HCT116 (cell line): Measurements from ENCODE around the gene NFE2L2.

Source experiments
- CEBPB ChIP-seq: IDR thresholded peaks from 2 replicates; pipeline ENCODE4 v1.6.1; 2012; ENCODE audit warnings: low read depth
- CTCF ChIP-seq, 3 experiments: fragments of 200-600 bp in 1 of 3; sonication (generic) in 1 of 3; IDR thresholded peaks in 2 of 3; conservative IDR thresholded peaks in 1 of 3; 2 replicates each; pipeline ENCODE4 v1.5.1; 2012 to 2017; ENCODE audit warnings: low read depth in 2 of 3, low read length in 2 of 3, antibody characterized with exemption in 1 of 3, borderline replicate concordance in 1 of 3, control low read depth in 1 of 3, mild to moderate bottlenecking in 1 of 3, mixed read lengths in 1 of 3, mixed run types in 1 of 3, moderate library complexity in 1 of 3; ENCODE audit not compliant: insufficient read depth in 1 of 3
- EZH2 ChIP-seq: fragments of 200-600 bp; sonication (generic); IDR thresholded peaks from 2 replicates; pipeline ENCODE4 v1.6.1; 2017; ENCODE audit warnings: antibody characterized with exemption, mixed run types
- EZH2phosphoT487 ChIP-seq: fragments of 200-600 bp; IDR thresholded peaks from 2 replicates; pipeline ENCODE4 v1.6.1; 2018; ENCODE audit warnings: antibody characterized with exemption, borderline replicate concordance
- FOSL1 ChIP-seq: IDR thresholded peaks from 2 replicates; pipeline ENCODE4 v1.6.1; 2012; ENCODE audit warnings: low read depth
- POLR2A ChIP-seq: IDR thresholded peaks from 2 replicates; pipeline ENCODE4 v1.7.0; 2011; ENCODE audit warnings: borderline replicate concordance; ENCODE audit not compliant: insufficient read depth, insufficient read length; ENCODE audit errors: extremely low read depth
- POLR2AphosphoS5 ChIP-seq: IDR thresholded peaks from 2 replicates; pipeline ENCODE4 v1.6.1; 2011; ENCODE audit warnings: mild to moderate bottlenecking, low read depth, low read length, moderate library complexity
- RAD21 ChIP-seq: IDR thresholded peaks from 2 replicates; pipeline ENCODE4 v1.6.1; 2012; ENCODE audit warnings: low read depth, mild to moderate bottlenecking
- REST ChIP-seq: IDR thresholded peaks from 2 replicates; pipeline ENCODE4 v1.6.1; 2012; ENCODE audit warnings: low read depth
- SIN3A ChIP-seq: IDR thresholded peaks from 2 replicates; pipeline ENCODE4 v1.6.1; 2012; ENCODE audit warnings: low read depth
- YY1 ChIP-seq: IDR thresholded peaks from 2 replicates; pipeline ENCODE4 v1.6.1; 2011; ENCODE audit warnings: low read length, low read depth, moderate library complexity, mild to moderate bottlenecking; ENCODE audit not compliant: insufficient replicate concordance; ENCODE audit errors: extremely low read depth
- ZNF274 ChIP-seq: fragments of 200-500 bp; sonication (Bioruptor generic); IDR thresholded peaks from 2 replicates; pipeline ENCODE4 v1.6.1; 2014; ENCODE audit warnings: mild to moderate bottlenecking, low read depth, low read length, inconsistent platforms
- TF ChIP-seq, protein P1 (sequence below): IDR thresholded peaks from 2 replicates; pipeline ENCODE4 v1.6.1; 2012

GRCh38 chr2:177264693-177265587 lies at the start of gene NFE2L2:
- TF ChIP-seq, protein P1, sequence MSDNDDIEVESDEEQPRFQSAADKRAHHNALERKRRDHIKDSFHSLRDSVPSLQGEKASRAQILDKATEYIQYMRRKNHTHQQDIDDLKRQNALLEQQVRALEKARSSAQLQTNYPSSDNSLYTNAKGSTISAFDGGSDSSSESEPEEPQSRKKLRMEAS = peak; percentile 58
- TF ChIP-seq CTCF (IDR thresholded peaks at IDR 0.05 in 2 of 3, conservative IDR thresholded peaks at IDR 0.05 in 1 of 3; ENCODE audit: borderline replicate concordance in 1 of 3, insufficient read depth in 1 of 3, low read depth in 2 of 3, low read length in 2 of 3) (peak in 2 of 3 experiments; percentile 19 to 44; a peak in 2 of 6 replicates), CEBPB (peak; percentile 88), EZH2 (no peak), FOSL1 (no peak), ZNF274 (no peak), POLR2AphosphoS5 (peak; percentile 73), YY1 (no peak), REST (no peak), RAD21 (peak; percentile 43), SIN3A (no peak; the same call in 1 of the 2 replicates), EZH2phosphoT487 (no peak), POLR2A (no peak)
